ENCODE results near the gene RSF1.
"Not testable (repeated sequence)": the region's sequence is repeated elsewhere in the genome, so short reads cannot be mapped to it uniquely, and the experiment has no call there.

RSF1 gene

GRCh38 chr11:77647654-77648305, 172.7 kb downstream of the RSF1 start:
- Histone ChIP-seq H3K4me1 (ENCODE audit: insufficient read depth, insufficient read length) (no peaks in the 10 kb centered on the region), H3K4me3 (ENCODE audit: insufficient read length, low read depth) (no peak overlapping the region), H3K9ac (ENCODE audit: insufficient read length, low read depth) (no peak overlapping the region), H3K9me3 (ENCODE audit: insufficient read depth, low read length) (no peaks in the 10 kb centered on the region), H3K27me3 (ENCODE audit: insufficient read depth, insufficient read length) (no peaks in the 10 kb centered on the region), H3K36me3 (ENCODE audit: insufficient read depth, insufficient read length, low read length) (no peaks in the 10 kb centered on the region)
- no peak for DNase-seq (ENCODE audit: low read depth, low spot score)
- TF ChIP-seq ZNF274 (IDR thresholded peaks at IDR 0.05; ENCODE audit: low read depth, low read length) (no peak), SUZ12 (IDR thresholded peaks at IDR 0.05; ENCODE audit: extremely low read depth, insufficient read depth, insufficient read length) (no peak), YY1 (IDR thresholded peaks at IDR 0.05; ENCODE audit: insufficient read depth, insufficient read length) (no peak)

GRCh38 chr11:77644887-77645286, 175.6 kb downstream of the RSF1 start:
- no peaks in the 10 kb centered on the region for H3K9me3 ChIP-seq (ENCODE audit: insufficient read depth, low read length)

DNA sequence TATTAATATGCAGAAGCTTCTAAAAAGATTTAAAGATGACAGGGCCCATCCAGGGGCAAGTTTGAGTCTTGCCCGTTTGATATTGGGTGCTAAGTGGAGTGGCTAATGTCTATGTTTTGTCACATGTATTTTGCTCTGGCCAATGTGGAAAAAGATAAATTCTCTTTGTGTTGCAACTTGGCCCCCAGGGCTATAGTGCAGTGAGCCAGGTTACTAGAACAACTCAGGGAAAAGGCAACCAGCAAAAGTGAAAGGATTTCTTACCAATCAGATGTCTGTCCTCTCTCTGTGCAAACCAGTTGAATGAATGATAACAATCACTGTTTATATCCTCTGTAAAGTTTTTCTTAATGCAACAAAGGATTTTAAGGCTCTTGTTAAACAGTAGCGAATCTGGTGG, 178.3 kb downstream of the RSF1 start:
- TF ChIP-seq YY1 (IDR thresholded peaks at IDR 0.05; ENCODE audit: insufficient read depth, insufficient read length) (no peak), ZNF274 (IDR thresholded peaks at IDR 0.05; ENCODE audit: low read depth, low read length) (no peak), SUZ12 (IDR thresholded peaks at IDR 0.05; ENCODE audit: extremely low read depth, insufficient read depth, insufficient read length) (no peak)
- Histone ChIP-seq H3K9ac (ENCODE audit: insufficient read length, low read depth) (no peak overlapping the region), H3K4me3 (ENCODE audit: insufficient read length, low read depth) (no peak overlapping the region), H3K9me3 (ENCODE audit: insufficient read depth, low read length) (no peaks in the 10 kb centered on the region), H3K36me3 (ENCODE audit: insufficient read depth, insufficient read length, low read length) (no peaks in the 10 kb centered on the region), H3K4me1 (ENCODE audit: insufficient read depth, insufficient read length) (no peaks in the 10 kb centered on the region), H3K27me3 (ENCODE audit: insufficient read depth, insufficient read length) (no peaks in the 10 kb centered on the region)
- DNase-seq (ENCODE audit: low read depth, low spot score) = no peak

More at GRCh38 chr11:77644887-77645286, 175.6 kb downstream of the RSF1 start:
- H3K27me3 ChIP-seq (ENCODE audit: insufficient read depth, insufficient read length) = no peaks in the 10 kb centered on the region
- H3K9ac ChIP-seq (ENCODE audit: insufficient read length, low read depth) = no peak overlapping the region
- no peaks in the 10 kb centered on the region for H3K36me3 ChIP-seq (ENCODE audit: insufficient read depth, insufficient read length, low read length)
- no peaks in the 10 kb centered on the region for H3K4me1 ChIP-seq (ENCODE audit: insufficient read depth, insufficient read length)
- no peak overlapping the region for H3K4me3 ChIP-seq (ENCODE audit: insufficient read length, low read depth)
- no peak for DNase-seq (ENCODE audit: low read depth, low spot score)
- TF ChIP-seq SUZ12 (IDR thresholded peaks at IDR 0.05; ENCODE audit: extremely low read depth, insufficient read depth, insufficient read length) = no peak
- no peak for TF ChIP-seq ZNF274 (IDR thresholded peaks at IDR 0.05; ENCODE audit: low read depth, low read length)
- TF ChIP-seq YY1 (IDR thresholded peaks at IDR 0.05; ENCODE audit: insufficient read depth, insufficient read length) = no peak

DNA sequence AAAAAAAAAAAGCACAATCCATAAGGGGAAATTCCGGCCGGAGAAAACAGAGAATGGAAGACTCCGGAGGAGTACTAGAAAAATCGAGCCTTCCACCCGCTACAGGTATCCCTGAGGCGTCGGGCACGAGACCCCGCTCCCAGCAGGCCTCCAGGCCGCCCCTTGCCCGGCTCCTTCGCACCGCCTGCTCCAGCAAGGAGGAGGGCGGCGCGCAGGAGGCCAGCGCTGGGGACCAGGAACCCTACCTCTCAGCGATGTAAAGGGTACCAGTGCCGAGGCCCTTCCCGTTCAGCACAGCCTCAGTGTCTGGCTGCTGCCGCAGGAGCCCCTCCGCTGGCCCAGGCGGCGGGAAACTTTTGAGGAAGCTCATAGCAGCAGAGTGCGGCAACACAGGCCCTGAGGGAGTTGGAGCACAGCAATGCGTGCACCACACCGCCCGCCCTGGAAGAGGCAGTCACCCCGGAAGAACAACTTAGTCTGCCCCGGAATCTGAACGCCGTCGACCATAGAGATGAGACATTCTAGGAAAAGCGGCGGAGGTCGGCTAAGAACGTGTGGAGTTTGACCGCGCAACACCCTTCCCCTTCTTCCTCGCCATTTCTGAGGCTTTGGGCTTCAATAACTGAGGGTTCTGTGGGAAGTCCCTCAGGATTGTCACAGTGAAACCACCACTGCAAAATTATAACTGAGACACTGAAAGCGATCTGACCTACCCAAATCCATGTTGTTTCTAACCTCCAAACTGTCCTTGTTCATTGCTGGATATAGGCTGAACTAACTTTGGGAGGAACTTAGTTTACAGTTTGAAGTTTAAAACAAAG, 183.0 kb downstream of the RSF1 start, which contains the start of gene CLNS1A:
CLNS1A (minus strand) TSS at position 450 of the 821 bp plus-strand sequence; CDS start at position 370, 80 bp downstream.
- Histone ChIP-seq H3K36me3 (ENCODE audit: insufficient read depth, insufficient read length, low read length) (peaks cover 17% of the 10 kb centered on the region), H3K27me3 (ENCODE audit: insufficient read depth, insufficient read length) (no peaks in the 10 kb centered on the region), H3K4me3 (ENCODE audit: insufficient read length, low read depth) (peak within 1 kb of the TSS; percentile 86), H3K4me1 (ENCODE audit: insufficient read depth, insufficient read length) (no peaks in the 10 kb centered on the region), H3K9me3 (ENCODE audit: insufficient read depth, low read length) (no peaks in the 10 kb centered on the region), H3K9ac (ENCODE audit: insufficient read length, low read depth) (peak within 1 kb of the TSS; percentile 93)
- DNase-seq (ENCODE audit: low read depth, low spot score) = peak; percentile 87
- TF ChIP-seq ZNF274 (IDR thresholded peaks at IDR 0.05; ENCODE audit: low read depth, low read length) (no peak), YY1 (IDR thresholded peaks at IDR 0.05; ENCODE audit: insufficient read depth, insufficient read length) (no peak), SUZ12 (IDR thresholded peaks at IDR 0.05; ENCODE audit: extremely low read depth, insufficient read depth, insufficient read length) (no peak)

GRCh38 chr11:77636731-77637344, 183.7 kb downstream of the RSF1 start:
- no peaks in the 10 kb centered on the region for H3K27me3 ChIP-seq (ENCODE audit: insufficient read depth, insufficient read length)
- peak overlapping the region; percentile 86 for H3K4me3 ChIP-seq (ENCODE audit: insufficient read length, low read depth)
- no peaks in the 10 kb centered on the region for H3K4me1 ChIP-seq (ENCODE audit: insufficient read depth, insufficient read length)
- TF ChIP-seq SUZ12 (IDR thresholded peaks at IDR 0.05; ENCODE audit: extremely low read depth, insufficient read depth, insufficient read length) = no peak
- TF ChIP-seq YY1 (IDR thresholded peaks at IDR 0.05; ENCODE audit: insufficient read depth, insufficient read length) = no peak
- no peak for TF ChIP-seq ZNF274 (IDR thresholded peaks at IDR 0.05; ENCODE audit: low read depth, low read length)
- no peaks in the 10 kb centered on the region for H3K9me3 ChIP-seq (ENCODE audit: insufficient read depth, low read length)
- DNase-seq (ENCODE audit: low read depth, low spot score) = no peak
- H3K9ac ChIP-seq (ENCODE audit: insufficient read length, low read depth) = peak overlapping the region; percentile 93
- H3K36me3 ChIP-seq (ENCODE audit: insufficient read depth, insufficient read length, low read length) = peaks cover 22% of the 10 kb centered on the region

DNA sequence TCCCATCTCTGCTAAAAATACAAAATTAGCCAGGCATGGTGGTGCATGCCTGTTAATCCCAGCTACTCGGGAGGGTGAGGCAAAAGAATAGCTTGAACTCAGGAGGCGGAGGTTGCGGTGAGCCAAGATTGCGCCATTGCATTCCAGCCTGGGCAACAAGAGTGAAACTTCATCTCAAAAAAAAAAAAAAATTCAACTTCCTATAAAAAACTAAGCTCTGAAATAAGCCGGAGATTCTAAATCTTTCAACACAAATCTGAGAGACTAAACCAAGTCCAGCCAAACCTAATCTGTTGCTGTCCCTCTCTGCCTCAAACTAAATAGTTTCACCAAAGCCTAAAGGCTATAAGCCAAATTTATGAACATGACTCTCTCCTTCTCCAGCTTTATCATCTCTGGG, 186.6 kb downstream of the RSF1 start:
- not testable (repeated sequence) for DNase-seq (ENCODE audit: low read depth, low spot score); H3K4me1 ChIP-seq (ENCODE audit: insufficient read depth, insufficient read length); H3K4me3 ChIP-seq (ENCODE audit: insufficient read length, low read depth); H3K9me3 ChIP-seq (ENCODE audit: insufficient read depth, low read length); H3K9ac ChIP-seq (ENCODE audit: insufficient read length, low read depth); H3K27me3 ChIP-seq (ENCODE audit: insufficient read depth, insufficient read length)
- H3K36me3 ChIP-seq (ENCODE audit: insufficient read depth, insufficient read length, low read length) = peaks cover 34% of the 10 kb centered on the region

DNA sequence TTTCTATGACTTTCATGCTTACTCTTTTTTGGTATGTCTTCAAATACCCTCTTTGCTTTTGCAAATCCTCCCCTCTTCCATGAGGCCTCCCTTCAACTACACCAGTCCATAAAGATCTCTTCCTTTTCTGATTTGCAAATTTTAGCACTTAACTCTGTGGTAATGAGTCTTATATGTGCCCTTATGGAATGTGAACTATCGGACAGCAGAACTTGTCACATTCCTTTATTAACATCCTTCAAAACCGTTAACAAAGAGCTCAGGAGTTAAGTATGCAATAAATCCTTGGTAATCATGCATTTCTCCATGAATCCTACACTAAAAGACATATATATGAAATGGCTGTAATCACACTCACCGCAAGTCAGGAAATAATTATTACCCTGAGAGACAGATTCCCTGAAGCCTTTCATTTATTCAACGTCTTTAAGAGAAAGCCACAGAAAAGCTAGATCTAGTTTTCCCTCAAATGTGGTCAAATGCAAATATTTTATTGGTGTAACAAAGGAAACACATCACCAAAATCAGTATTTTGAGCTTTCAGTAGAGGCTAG, 190.3 kb downstream of the RSF1 start:
- Histone ChIP-seq H3K4me1 (ENCODE audit: insufficient read depth, insufficient read length) (no peaks in the 10 kb centered on the region), H3K9me3 (ENCODE audit: insufficient read depth, low read length) (no peaks in the 10 kb centered on the region), H3K36me3 (ENCODE audit: insufficient read depth, insufficient read length, low read length) (peaks cover 44% of the 10 kb centered on the region), H3K4me3 (ENCODE audit: insufficient read length, low read depth) (no peak overlapping the region), H3K9ac (ENCODE audit: insufficient read length, low read depth) (no peak overlapping the region), H3K27me3 (ENCODE audit: insufficient read depth, insufficient read length) (no peaks in the 10 kb centered on the region)
- TF ChIP-seq YY1 (IDR thresholded peaks at IDR 0.05; ENCODE audit: insufficient read depth, insufficient read length) (no peak), SUZ12 (IDR thresholded peaks at IDR 0.05; ENCODE audit: extremely low read depth, insufficient read depth, insufficient read length) (no peak), ZNF274 (IDR thresholded peaks at IDR 0.05; ENCODE audit: low read depth, low read length) (no peak)
- no peak for DNase-seq (ENCODE audit: low read depth, low spot score)

Measured in NT2/D1 (cell line).